CD4-positive, alpha-beta T cell treated with Interleukin-10 for 1 hour (primary cell): Measurements from ENCODE around the gene FFAR3.

Experiments
- DNase-seq: peaks from one replicate; pipeline ENCODE4 v3.0.0-alpha.2; 2020

The FFAR3 gene

DNA sequence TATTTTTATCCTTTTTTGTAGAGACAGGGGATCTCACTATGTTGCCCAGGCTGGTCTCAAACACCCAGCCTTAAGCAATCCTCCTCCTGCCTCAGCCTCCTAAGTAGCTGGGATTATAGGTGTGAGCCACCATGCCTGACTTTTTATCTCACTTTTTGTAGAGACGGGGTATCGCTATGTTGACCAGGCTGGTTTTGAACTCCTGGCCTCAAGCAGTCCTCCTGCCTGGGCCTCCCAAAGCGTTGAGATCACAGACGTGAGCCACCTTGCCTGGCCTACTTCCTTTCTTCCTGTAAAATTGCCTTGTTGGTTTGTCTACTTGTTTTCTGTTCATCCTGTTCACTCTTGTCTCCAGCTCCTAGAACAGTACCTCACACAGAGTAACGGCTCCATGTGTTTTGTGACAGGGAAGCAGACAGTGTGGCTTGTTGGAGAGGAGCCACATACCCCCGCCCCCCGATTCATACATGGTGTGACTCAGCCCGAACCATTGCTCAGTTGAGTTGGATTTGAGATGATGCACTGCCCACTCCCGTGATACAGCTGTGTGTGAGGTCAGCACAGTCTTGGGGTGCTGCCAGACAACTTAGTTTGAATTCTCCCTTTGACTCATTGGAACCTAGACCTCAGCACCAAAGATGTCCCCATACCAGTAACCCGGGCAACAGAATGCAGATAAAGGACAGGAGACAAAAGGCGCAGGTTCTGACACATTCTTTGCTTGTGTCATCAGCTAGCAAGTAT is 46.8 kb downstream of the FFAR3 start:
- no peak for DNase-seq

DNA sequence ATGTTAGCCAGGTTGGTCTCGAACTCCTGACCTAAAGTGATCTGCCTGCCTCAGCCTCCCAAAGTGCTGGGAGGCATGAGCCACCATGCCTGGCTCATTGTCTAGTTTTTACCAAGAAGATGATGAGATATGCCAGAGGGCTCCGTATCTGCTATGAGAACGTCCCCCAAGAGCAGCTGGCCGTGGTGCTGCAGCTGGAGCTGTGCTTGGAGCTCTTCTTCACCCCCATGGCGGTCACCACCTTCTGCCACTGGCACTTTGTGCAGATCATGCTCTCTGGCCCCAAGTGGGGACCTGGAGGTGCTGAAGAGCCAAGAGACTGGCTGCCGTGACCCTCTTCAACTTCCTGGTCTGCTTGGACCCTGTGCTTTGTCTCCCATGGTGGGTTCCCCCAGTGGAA is 49.4 kb downstream of the FFAR3 start:
- DNase-seq = no peak

DNA sequence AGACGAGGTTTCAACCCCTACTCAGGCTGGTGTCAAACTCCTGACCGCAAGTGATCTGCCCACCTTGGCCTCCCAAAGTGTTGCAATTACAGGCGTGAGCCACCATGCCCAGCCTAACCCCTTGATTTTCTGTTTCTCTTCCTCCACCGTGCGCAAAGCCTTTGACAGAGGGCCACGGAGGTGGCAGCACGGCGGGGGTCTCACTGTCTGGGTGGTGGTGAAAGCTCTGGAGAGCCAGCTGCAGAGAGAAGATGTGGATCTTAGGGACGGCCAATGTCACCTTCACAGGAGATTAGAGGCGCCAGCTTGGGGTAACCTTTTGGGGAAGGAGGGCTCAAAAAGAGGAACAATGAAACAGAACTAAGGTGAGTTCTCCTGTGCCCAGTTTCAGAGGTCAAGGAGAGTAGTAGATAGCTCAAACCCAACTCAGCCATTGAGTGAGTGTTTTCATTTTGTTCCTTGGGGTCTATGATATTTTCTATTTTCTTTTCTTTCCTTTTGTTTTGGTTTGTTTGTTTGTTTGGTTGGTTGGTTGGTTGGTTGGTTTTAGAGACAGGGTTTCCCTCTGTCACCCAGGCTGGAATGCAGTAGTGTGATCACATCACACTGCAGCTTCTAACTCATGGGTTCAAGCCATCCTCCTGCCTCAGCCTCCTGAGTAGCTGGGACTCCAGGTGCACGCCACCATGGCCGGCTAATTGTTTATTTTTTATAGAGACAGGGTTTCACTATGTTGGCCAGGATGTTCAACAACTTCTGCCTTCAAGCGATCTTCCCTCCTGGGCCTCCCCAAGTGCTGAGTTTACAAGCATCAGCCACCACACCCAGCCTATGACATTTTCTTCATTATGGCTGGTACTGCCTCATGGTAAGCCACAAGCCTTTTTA is 50.3 kb downstream of the FFAR3 start:
- DNase-seq = no peak

DNA sequence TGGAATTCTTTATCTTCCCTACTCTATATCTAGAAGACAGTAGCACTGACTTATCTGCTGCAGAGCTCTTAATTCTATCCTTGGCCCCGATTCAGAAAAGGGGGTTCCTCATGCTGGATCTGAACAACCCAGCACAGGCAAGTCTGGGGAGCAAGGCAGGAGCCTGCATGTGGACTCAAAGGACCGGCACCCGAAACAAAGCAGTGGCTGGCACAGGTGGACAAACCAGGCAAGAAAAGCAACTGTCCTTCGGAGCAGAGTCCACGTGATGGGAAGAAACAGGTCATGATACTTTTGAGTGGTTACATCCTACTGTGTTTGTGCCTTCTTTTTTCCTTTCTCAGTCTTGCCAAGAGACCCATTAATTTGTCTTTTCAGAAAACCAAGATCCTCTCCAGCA is 50.9 kb downstream of the FFAR3 start:
- no peak for DNase-seq
